Loucy (cell line): ENCODE measurements around the gene SERPINB6.
"Not testable (repeated sequence)": the region's sequence is repeated elsewhere in the genome, so short reads cannot be mapped to it uniquely, and the experiment has no call there.

Source experiments
- EZH2phosphoT487 ChIP-seq: fragments of 200-600 bp; IDR thresholded peaks from 2 replicates; pipeline ENCODE4 v1.6.1; 2018; ENCODE audit warnings: antibody characterized with exemption, mild to moderate bottlenecking, moderate library complexity, borderline replicate concordance
- TF ChIP-seq, protein P1 (sequence below): fragments of 200-600 bp; sonication (generic); conservative IDR thresholded peaks from 2 replicates; pipeline ENCODE4 v1.5.1; 2014; ENCODE audit warnings: mild to moderate bottlenecking, antibody characterized with exemption, low read length

DNA sequence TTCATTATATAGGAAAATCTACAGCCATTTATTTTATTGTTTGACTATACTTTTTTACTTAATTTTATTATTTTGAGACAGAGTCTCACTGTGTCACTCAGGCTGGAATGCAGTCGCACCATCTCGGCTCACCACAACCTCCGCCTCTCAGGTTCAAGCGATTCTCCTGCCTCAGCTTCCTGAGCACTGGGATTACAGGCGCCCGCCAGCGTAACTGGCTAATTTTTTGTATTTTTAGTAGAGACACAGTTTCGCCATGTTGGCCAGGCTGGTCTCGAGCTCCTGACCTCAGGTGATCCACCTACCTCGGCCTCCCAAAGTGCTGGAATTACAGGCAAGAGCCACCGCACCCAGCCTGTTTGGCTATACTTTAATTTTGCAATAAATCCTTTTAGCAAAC is 38.5 kb downstream of the SERPINB6 start:
- TF ChIP-seq, protein P1, sequence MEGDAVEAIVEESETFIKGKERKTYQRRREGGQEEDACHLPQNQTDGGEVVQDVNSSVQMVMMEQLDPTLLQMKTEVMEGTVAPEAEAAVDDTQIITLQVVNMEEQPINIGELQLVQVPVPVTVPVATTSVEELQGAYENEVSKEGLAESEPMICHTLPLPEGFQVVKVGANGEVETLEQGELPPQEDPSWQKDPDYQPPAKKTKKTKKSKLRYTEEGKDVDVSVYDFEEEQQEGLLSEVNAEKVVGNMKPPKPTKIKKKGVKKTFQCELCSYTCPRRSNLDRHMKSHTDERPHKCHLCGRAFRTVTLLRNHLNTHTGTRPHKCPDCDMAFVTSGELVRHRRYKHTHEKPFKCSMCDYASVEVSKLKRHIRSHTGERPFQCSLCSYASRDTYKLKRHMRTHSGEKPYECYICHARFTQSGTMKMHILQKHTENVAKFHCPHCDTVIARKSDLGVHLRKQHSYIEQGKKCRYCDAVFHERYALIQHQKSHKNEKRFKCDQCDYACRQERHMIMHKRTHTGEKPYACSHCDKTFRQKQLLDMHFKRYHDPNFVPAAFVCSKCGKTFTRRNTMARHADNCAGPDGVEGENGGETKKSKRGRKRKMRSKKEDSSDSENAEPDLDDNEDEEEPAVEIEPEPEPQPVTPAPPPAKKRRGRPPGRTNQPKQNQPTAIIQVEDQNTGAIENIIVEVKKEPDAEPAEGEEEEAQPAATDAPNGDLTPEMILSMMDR, result not testable (repeated sequence)
- TF ChIP-seq EZH2phosphoT487, result not testable (repeated sequence)
